ELR (cell line): ENCODE results near the gene SLC44A3.

ENCODE experiments used
- DNase-seq: peaks from one replicate; pipeline ENCODE4 v3.0.0-alpha.2; 2015; ENCODE audit warnings: low read depth

The SLC44A3 gene

GRCh38 chr1:94873520-94874351 is 53.6 kb downstream of the SLC44A3 start:
- DNase-seq, result no peak

GRCh38 chr1:94874423-94874822 is 54.3 kb downstream of the SLC44A3 start:
- DNase-seq, result no peak

- DNase-seq, result no peak
Observed at GRCh38 chr1:94875794-94876193, 55.6 kb downstream of the SLC44A3 start.

GRCh38 chr1:94876362-94876761 is 56.2 kb downstream of the SLC44A3 start:
- DNase-seq, result peak; percentile 86

- no peak for DNase-seq
Observed at GRCh38 chr1:94878329-94878728, 58.2 kb downstream of the SLC44A3 start.

GRCh38 chr1:94883691-94884090 is 63.5 kb downstream of the SLC44A3 start:
- peak; percentile 52 for DNase-seq

GRCh38 chr1:94884106-94884505 is 63.9 kb downstream of the SLC44A3 start:
- DNase-seq, result peak; percentile 60

- no peak for DNase-seq
Observed at GRCh38 chr1:94884507-94884906, 64.3 kb downstream of the SLC44A3 start.

GRCh38 chr1:94886361-94886760 is 66.2 kb downstream of the SLC44A3 start:
- DNase-seq, result no peak

GRCh38 chr1:94887106-94887505 is 66.9 kb downstream of the SLC44A3 start:
- DNase-seq, result no peak

- DNase-seq, result no peak
Observed at GRCh38 chr1:94887603-94888171, 67.5 kb downstream of the SLC44A3 start.

- no peak for DNase-seq
Observed at GRCh38 chr1:94888201-94888600, 68.0 kb downstream of the SLC44A3 start.

- no peak for DNase-seq
Observed at GRCh38 chr1:94892604-94893254, 72.6 kb downstream of the SLC44A3 start.

- no peak for DNase-seq
Observed at GRCh38 chr1:94894630-94895029, 74.5 kb downstream of the SLC44A3 start.

- DNase-seq, result no peak
Observed at GRCh38 chr1:94895518-94895917, 75.4 kb downstream of the SLC44A3 start.

GRCh38 chr1:94898491-94899385 is 78.6 kb downstream of the SLC44A3 start:
- DNase-seq, result no peak

- no peak for DNase-seq
Observed at GRCh38 chr1:94899756-94900155, 79.6 kb downstream of the SLC44A3 start.

- DNase-seq, result no peak
Observed at GRCh38 chr1:94901841-94902240, 81.7 kb downstream of the SLC44A3 start.

- peak; percentile 25 for DNase-seq
Observed at GRCh38 chr1:94903280-94904009, 83.3 kb downstream of the SLC44A3 start.

GRCh38 chr1:94905207-94905606 is 85.0 kb downstream of the SLC44A3 start:
- DNase-seq, result no peak

- no peak for DNase-seq
Observed at GRCh38 chr1:94906382-94906781, 86.2 kb downstream of the SLC44A3 start.
